GM12874 (cell line): ENCODE results near the gene SIK2.

Experiments used
- CTCF ChIP-seq: IDR thresholded peaks from 2 replicates; pipeline ENCODE4 v1.5.1; 2011; ENCODE audit warnings: low read depth, mild to moderate bottlenecking, control low read depth, low read length, moderate library complexity; ENCODE audit not compliant: insufficient read depth

Gene SIK2

DNA sequence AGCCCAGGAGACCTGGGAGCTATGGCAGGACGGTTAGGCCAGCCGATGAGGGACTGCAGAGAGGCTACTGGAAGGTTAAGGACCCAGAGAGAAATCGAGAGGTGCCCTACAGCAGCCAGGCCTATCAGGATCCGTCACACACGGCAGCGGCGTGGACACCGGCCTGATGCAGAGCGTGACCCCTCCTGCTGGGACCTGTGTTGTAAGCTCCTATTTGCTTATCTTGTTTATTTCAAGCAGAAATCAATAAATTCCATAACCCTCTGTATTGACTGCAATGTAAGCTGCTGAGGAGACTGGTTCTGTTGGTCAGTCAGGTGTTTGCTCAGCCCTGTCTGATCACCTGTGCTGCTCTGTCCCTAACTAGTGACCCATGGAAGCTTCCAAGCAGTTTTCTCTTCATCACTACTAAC, 124.1 kb downstream of the SIK2 start:
- no peak for TF ChIP-seq CTCF

GRCh38 chr11:111727431-111727830, 125.2 kb downstream of the SIK2 start:
- TF ChIP-seq CTCF = no peak

GRCh38 chr11:111729071-111729830, 127.0 kb downstream of the SIK2 start:
- no peak for TF ChIP-seq CTCF

- no peak for TF ChIP-seq CTCF
These were observed 127.6 kb downstream of the SIK2 start for GRCh38 chr11:111729831-111730311.

DNA sequence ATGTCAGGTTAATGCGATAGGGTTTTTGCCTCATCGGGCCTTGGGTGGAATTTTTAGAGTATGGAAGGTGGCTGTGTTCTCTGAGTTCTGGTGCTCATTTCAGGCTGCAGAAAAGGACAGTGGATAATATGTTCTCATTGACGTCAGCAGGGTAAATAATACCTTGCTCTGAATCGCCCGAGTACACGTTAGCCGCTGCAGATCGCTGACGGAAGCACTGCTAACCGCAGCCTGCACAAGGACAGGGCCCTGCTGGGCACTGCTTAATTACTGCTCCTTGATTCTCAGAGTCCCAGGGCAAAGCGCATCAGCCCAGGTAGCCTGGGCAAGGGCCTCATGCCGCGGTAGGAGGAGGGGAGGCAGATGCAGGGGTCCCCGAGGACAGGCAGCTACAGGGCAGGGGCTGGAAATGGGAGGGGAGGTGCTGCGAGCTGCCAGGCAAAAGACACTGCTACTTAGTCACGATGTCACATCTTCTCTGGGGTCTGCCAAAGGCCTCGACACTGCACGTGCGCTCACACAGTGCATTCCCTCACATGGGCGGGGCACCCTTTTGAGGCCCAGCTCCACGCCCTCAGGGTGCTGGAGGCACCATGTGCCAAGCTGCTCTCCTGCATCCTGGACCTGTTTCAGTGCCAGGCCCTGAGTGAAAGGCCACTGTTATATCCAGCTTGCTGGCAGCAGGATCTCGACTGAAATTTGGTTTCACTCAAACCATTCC, 128.8 kb downstream of the SIK2 start:
- no peak for TF ChIP-seq CTCF

DNA sequence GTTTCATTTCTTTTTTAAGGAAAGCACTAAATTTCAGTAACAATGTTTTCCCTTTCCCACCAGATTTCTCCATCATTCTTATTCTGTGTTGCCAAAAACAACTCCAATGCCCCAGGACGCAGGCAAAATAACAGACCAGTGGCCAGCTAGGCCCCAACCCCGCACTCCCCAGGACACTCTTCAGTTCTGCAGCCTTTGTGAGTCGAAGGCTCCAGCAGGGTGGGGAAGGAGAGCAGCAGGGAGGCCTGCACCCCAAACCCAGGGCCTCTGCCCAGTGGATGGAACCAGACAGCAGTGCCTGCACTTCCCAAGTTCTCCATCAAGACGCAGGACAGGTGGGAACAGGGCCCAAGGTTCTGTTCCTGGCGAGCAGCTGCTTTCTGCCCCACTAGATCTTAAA, 129.6 kb downstream of the SIK2 start:
- no peak for TF ChIP-seq CTCF

GRCh38 chr11:111733016-111733415, 130.8 kb downstream of the SIK2 start:
- TF ChIP-seq CTCF = no peak
